GM19324 (cell line): ENCODE data around the gene ZNF558.
"Not testable (repeated sequence)": the region's sequence is repeated elsewhere in the genome, so short reads cannot be mapped to it uniquely, and the experiment has no call there.

ENCODE experiments used
- ATAC-seq: cut with Tn5 transposase; IDR thresholded peaks from one replicate; pipeline ENCODE4 v1.9.1; 2021; ENCODE audit warnings: mild to moderate bottlenecking, moderate library complexity; ENCODE audit not compliant: unreplicated experiment, low FRiP score

ZNF558 gene

DNA sequence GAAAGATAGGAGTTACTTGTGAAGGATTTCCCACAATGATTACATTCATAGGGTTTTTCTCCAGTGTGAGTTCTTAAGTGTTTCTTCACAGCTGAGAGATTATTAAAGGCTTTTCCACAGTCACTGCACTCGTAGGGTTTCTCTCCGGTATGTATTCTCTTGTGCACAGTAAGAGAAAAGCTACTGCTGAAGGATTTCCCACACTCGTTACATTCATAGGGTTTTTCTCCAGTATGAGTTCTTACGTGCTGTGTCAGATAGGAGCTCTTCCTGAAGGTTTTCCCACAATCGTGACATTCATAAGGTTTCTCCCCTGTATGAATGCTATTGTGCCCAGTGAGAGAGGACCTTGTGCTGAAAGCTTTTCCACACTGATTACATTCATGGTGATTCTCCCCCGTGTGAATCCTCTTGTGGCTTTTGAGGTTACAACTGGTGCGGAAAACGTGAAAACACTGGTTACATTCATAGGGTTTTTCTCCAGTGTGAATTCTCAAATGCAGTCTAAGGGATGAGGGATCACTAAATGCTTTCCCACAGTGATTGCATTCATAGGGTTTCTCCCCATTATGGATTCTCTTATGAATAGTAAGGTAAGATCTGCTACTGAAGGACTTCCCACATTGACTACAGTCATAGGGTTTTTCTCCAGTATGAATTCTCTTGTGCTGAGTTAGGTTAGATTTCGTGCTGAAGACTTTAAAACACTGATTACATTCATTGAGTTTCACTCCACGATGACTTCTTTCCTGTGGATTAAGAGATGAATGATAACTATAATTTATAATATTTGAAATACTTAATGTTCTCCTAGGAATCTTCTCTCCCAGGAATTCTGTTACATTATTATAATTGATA, 20.6 kb downstream of the ZNF558 start:
- no peak for ATAC-seq

DNA sequence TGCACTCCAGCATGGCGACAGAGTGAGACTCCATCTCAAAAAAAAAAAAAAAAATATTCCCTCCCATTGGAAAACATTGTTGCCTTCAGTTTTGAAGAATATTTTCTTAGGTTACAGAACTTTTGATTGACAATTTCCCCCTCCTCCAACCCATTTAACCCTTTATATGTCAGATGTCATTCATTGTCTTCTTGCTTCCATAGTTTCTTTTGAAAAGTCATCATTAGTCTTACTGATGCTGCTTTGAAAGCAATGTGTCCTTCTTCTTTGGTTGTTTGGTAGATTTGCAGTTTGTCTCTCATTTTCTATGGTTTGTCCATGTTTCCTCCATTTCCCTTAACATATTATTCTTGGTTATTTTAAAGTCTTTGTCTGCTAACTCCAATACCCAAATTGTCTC, 25.4 kb downstream of the ZNF558 start:
- ATAC-seq: no peak

DNA sequence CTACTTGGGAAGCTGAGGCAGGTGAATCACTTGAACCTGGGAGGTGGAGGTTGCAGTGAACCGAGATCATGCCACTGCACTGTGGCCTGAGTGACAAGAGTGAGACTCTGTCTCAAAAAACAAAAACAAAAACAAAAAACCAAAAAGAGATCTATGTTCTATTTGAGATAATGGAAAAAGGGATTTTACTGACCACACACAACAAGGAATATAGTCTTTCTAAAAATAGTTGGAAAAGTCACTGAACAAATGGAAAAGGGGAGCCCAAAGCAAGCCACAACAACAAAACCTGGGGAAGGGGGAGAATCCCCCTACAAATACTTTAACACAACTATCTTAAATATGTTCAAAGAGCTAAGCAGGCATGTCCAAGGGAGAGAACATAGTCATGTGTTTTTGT, 37.3 kb downstream of the ZNF558 start:
- no peak for ATAC-seq

DNA sequence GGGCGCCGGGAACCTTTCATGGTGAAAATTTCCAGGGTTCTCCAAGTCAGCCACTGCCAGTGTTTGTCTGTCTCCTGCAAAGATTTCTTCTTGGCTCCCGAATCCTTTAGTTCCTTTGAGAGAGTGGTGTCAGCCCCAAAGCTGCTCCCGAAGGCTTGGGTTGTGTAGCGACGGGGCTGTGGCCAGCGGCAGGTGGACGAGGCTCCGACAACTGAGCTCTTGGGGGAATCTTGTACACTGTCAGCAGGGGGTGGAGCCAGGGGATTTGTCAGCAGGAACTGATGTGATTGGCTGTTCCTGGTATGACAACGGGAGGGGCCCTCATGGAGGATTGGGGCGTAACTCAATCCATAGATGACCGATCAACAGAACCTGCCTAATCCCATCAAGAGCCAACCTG, 58.5 kb downstream of the ZNF558 start:
- not testable (repeated sequence) for ATAC-seq

DNA sequence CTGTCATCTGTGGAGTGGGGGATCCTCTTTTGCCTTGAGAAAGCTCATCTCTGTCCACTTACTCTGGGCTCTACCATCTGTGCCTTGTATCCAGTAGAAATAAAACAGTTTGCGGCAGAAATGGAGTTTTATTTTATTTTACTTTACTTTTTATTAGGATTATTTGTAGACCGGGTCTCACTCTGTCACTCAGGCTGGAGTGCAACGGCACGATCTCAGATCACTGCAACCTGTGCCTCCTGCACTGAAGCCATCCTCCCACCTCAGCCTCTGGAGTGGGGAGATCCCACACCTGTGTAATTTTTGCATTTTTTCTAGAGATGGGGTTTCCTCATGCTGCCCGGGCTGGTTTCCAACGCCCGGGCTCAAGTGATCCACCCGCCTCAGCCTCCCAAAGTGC, 62.8 kb downstream of the ZNF558 start:
- not testable (repeated sequence) for ATAC-seq

DNA sequence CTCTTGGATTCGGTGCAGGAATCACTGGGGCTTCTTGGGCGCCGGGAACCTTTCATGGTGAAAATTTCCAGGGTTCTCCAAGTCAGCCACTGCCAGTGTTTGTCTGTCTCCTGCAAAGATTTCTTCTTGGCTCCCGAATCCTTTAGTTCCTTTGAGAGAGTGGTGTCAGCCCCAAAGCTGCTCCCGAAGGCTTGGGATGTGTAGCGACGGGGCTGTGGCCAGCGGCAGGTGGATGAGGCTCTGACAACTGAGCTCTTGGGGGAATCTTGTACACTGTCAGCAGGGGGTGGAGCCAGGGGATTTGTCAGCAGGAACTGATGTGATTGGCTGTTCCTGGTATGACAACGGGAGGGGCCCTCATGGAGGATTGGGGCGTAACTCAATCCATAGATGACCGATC, 64.8 kb downstream of the ZNF558 start:
- ATAC-seq: not testable (repeated sequence)
